ENCODE data around the gene TPH2.
A peak's percentile ranks its signal among the peaks of the same experiment; 100 is the strongest.

The TPH2 gene

GRCh38 chr12:72012874-72013273 is 74.2 kb downstream of the TPH2 start:
- POLR2A ChIA-PET = no interaction called here
- CTCF ChIA-PET = no interaction called here
- no peak for DNase-seq (ENCODE audit: extremely low spot score)
- TF ChIP-seq SUZ12 (IDR thresholded peaks at IDR 0.05) = no peak
- TF ChIP-seq ELF4 (IDR thresholded peaks at IDR 0.05) = no peak
- TF ChIP-seq ZNF384 (IDR thresholded peaks at IDR 0.05) = no peak
- TF ChIP-seq NFRKB (IDR thresholded peaks at IDR 0.05) = no peak
- TF ChIP-seq BHLHE40 (IDR thresholded peaks at IDR 0.05; ENCODE audit: borderline replicate concordance) = no peak
- TF ChIP-seq FOXA1 (IDR thresholded peaks at IDR 0.05) = no peak

- POLR2A ChIA-PET = no interaction called here
- CTCF ChIA-PET = interaction anchor here (0.7 kb wide), 1 partner anchor 996 kb away, joined by 3 read pairs; no protein-coding TSS in a partner anchor
- DNase-seq (ENCODE audit: extremely low spot score) = no peak
- TF ChIP-seq HDGF (IDR thresholded peaks at IDR 0.05; ENCODE audit: borderline replicate concordance) (no peak), SUZ12 (IDR thresholded peaks at IDR 0.05) (no peak), CTBP1 (IDR thresholded peaks at IDR 0.05; ENCODE audit: borderline replicate concordance) (no peak)
Measured at GRCh38 chr12:72015895-72016294, 77.2 kb downstream of the TPH2 start.

GRCh38 chr12:72017054-72017651 is 78.5 kb downstream of the TPH2 start:
- POLR2A ChIA-PET = interaction anchor here (1.0 kb wide), 1 partner anchor 254 kb away, joined by 3 read pairs; no protein-coding TSS in a partner anchor
- no peak for TF ChIP-seq FOXK2 (IDR thresholded peaks at IDR 0.05)
- peak; percentile 75 for TF ChIP-seq PKNOX1 (IDR thresholded peaks at IDR 0.05)
- CTCF ChIA-PET = interaction anchor here (0.6 to 1.2 kb wide), 5 partner anchors 13 to 297 kb away, joined by 3 to 7 read pairs (median 3); no protein-coding TSS in a partner anchor
- DNase-seq (ENCODE audit: extremely low spot score) = peak; percentile 75

GRCh38 chr12:72018036-72018435 is 79.4 kb downstream of the TPH2 start:
- no peak for DNase-seq (ENCODE audit: extremely low spot score)
- CTCF ChIA-PET = interaction anchor here (0.7 to 1.0 kb wide), 2 partner anchors 8 to 914 kb away, joined by 3 read pairs; no protein-coding TSS in a partner anchor
- POLR2A ChIA-PET = no interaction called here
- TF ChIP-seq NFRKB (IDR thresholded peaks at IDR 0.05) (no peak), L3MBTL2 (conservative IDR thresholded peaks at IDR 0.05) (no peak), HDGF (IDR thresholded peaks at IDR 0.05; ENCODE audit: borderline replicate concordance) (no peak)

GRCh38 chr12:72024613-72025012 is 86.0 kb downstream of the TPH2 start:
- ChIA-PET POLR2A (no interaction called here), CTCF (no interaction called here)
- TF ChIP-seq SUZ12 (IDR thresholded peaks at IDR 0.05) (no peak), ZNF384 (IDR thresholded peaks at IDR 0.05) (no peak), CTBP1 (IDR thresholded peaks at IDR 0.05; ENCODE audit: borderline replicate concordance) (no peak), ARNT (IDR thresholded peaks at IDR 0.05) (no peak), FOXM1 (IDR thresholded peaks at IDR 0.05; ENCODE audit: borderline replicate concordance) (no peak), NFRKB (IDR thresholded peaks at IDR 0.05) (no peak), ELF4 (IDR thresholded peaks at IDR 0.05) (no peak), FOXK2 (IDR thresholded peaks at IDR 0.05) (no peak), SP1 (IDR thresholded peaks at IDR 0.05) (no peak), TARDBP (IDR thresholded peaks at IDR 0.05) (no peak), FOXA1 (IDR thresholded peaks at IDR 0.05) (no peak), LEF1 (IDR thresholded peaks at IDR 0.05; ENCODE audit: borderline replicate concordance) (no peak)
- no peak for DNase-seq (ENCODE audit: extremely low spot score)

- ChIA-PET CTCF (no interaction called here), POLR2A (no interaction called here)
- no peak for DNase-seq (ENCODE audit: extremely low spot score)
- TF ChIP-seq FOXA1 (IDR thresholded peaks at IDR 0.05) = no peak
- TF ChIP-seq HDGF (IDR thresholded peaks at IDR 0.05; ENCODE audit: borderline replicate concordance) = no peak
- TF ChIP-seq ELF4 (IDR thresholded peaks at IDR 0.05) = no peak
- TF ChIP-seq CTBP1 (IDR thresholded peaks at IDR 0.05; ENCODE audit: borderline replicate concordance) = no peak
- no peak for TF ChIP-seq LEF1 (IDR thresholded peaks at IDR 0.05; ENCODE audit: borderline replicate concordance)
- no peak for TF ChIP-seq NFRKB (IDR thresholded peaks at IDR 0.05)
- no peak for TF ChIP-seq SUZ12 (IDR thresholded peaks at IDR 0.05)
- TF ChIP-seq ZNF384 (IDR thresholded peaks at IDR 0.05) = no peak
- no peak for TF ChIP-seq SP1 (IDR thresholded peaks at IDR 0.05)
- TF ChIP-seq FOXM1 (IDR thresholded peaks at IDR 0.05; ENCODE audit: borderline replicate concordance) = no peak
- TF ChIP-seq BHLHE40 (IDR thresholded peaks at IDR 0.05; ENCODE audit: borderline replicate concordance) = no peak
- no peak for TF ChIP-seq FOXK2 (IDR thresholded peaks at IDR 0.05)
- TF ChIP-seq ARNT (IDR thresholded peaks at IDR 0.05) = no peak
- no peak for TF ChIP-seq L3MBTL2 (conservative IDR thresholded peaks at IDR 0.05)
- TF ChIP-seq PKNOX1 (IDR thresholded peaks at IDR 0.05) = no peak
- no peak for TF ChIP-seq TARDBP (IDR thresholded peaks at IDR 0.05)
Measured at GRCh38 chr12:72025524-72025923, 86.9 kb downstream of the TPH2 start.

- ChIA-PET POLR2A (no interaction called here), CTCF (no interaction called here)
- TF ChIP-seq SP1 (IDR thresholded peaks at IDR 0.05) (no peak), FOXM1 (IDR thresholded peaks at IDR 0.05; ENCODE audit: borderline replicate concordance) (no peak), ZNF384 (IDR thresholded peaks at IDR 0.05) (no peak), PKNOX1 (IDR thresholded peaks at IDR 0.05) (no peak), BHLHE40 (IDR thresholded peaks at IDR 0.05; ENCODE audit: borderline replicate concordance) (no peak)
- no peak for DNase-seq (ENCODE audit: extremely low spot score)
Measured at GRCh38 chr12:72028966-72029365, 90.3 kb downstream of the TPH2 start.
